ENCODE data around the gene STIP1. TPM values are rescaled to one million over a fixed set of nuclear protein-coding genes. Genes with fewer than 3 reads are reported as not detected.

The STIP1 gene
- total RNA-seq, 1 experiment from 2014 or later: 297 TPM

DNA sequence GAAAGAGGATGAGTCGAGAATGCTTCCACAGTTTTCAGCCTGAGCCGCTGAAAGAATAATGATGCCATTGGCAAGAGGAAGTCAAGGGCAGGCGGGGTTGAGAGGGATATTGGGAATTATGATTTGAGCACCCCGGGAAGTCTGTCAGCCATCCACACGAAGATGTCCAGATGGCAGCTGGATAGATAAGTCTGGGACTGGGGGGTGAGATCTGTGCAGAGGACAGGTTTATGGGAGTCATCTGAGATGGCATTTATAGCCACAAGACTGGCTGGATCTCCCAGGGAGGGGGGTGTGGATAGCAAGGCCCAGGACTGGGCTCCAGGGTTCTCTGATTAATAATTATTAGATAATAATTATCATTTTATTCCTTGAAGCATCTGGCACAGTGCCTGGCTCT lies 5.1 kb upstream of the STIP1 start:
- Histone ChIP-seq H3K27me3 (replicated peaks; ENCODE audit: control insufficient read depth, insufficient read depth, low read length) (no peaks in the 10 kb centered on the region), H3K9me3 (no peaks in the 10 kb centered on the region), H3K4me1 (peaks cover 13% of the 10 kb centered on the region), H3K4me3 (ENCODE audit: low read depth, low read length) (no peak overlapping the region), H3K36me3 (ENCODE audit: control insufficient read depth, insufficient read depth, low read length) (no peaks in the 10 kb centered on the region)
- no TSS peak for BruUV-seq (replicated peaks)
- no peak for DNase-seq
- Mint-ChIP-seq H3K27me3 (ENCODE audit: insufficient read depth, unreplicated experiment) (no peaks in the 10 kb centered on the region), H3K4me3 (ENCODE audit: unreplicated experiment) (no peak overlapping the region), H3K4me1 (ENCODE audit: low read depth, unreplicated experiment) (peaks cover 12% of the 10 kb centered on the region), H3K27ac (ENCODE audit: unreplicated experiment) (peak overlapping the region; percentile 50), H3K9me3 (ENCODE audit: unreplicated experiment) (no peaks in the 10 kb centered on the region), H3K36me3 (ENCODE audit: insufficient read depth, unreplicated experiment) (peaks cover 35% of the 10 kb centered on the region)
- intact Hi-C loops (cut with micrococcal nuclease; ENCODE audit: unreplicated experiment): no loop called here
- TF ChIP-seq, protein P1, sequence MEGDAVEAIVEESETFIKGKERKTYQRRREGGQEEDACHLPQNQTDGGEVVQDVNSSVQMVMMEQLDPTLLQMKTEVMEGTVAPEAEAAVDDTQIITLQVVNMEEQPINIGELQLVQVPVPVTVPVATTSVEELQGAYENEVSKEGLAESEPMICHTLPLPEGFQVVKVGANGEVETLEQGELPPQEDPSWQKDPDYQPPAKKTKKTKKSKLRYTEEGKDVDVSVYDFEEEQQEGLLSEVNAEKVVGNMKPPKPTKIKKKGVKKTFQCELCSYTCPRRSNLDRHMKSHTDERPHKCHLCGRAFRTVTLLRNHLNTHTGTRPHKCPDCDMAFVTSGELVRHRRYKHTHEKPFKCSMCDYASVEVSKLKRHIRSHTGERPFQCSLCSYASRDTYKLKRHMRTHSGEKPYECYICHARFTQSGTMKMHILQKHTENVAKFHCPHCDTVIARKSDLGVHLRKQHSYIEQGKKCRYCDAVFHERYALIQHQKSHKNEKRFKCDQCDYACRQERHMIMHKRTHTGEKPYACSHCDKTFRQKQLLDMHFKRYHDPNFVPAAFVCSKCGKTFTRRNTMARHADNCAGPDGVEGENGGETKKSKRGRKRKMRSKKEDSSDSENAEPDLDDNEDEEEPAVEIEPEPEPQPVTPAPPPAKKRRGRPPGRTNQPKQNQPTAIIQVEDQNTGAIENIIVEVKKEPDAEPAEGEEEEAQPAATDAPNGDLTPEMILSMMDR (IDR thresholded peaks at IDR 0.05; ENCODE audit: insufficient read depth in 1 of 2, low read depth in 1 of 2, low read length in 1 of 2, severe bottlenecking in 1 of 2, unreplicated experiment in 1 of 2): no peak
- POLR2A ChIA-PET: interaction anchor here (0.6 kb wide), 1 partner anchor 11 kb away, joined by 3 read pairs; no protein-coding TSS in a partner anchor
- CTCF ChIA-PET: no interaction called here

- no peaks in the 10 kb centered on the region for H3K27me3 ChIP-seq (replicated peaks; ENCODE audit: control insufficient read depth, insufficient read depth, low read length)
- TF ChIP-seq, protein P1 (IDR thresholded peaks at IDR 0.05; ENCODE audit: insufficient read depth in 1 of 2, low read depth in 1 of 2, low read length in 1 of 2, severe bottlenecking in 1 of 2, unreplicated experiment in 1 of 2): no peak
- H3K9me3 ChIP-seq: no peaks in the 10 kb centered on the region
- no peak overlapping the region for H3K4me3 ChIP-seq (ENCODE audit: low read depth, low read length)
- POLR2A ChIA-PET: interaction anchor here (0.6 kb wide), 2 partner anchors 11 to 59 kb away, joined by 3 read pairs; partner anchors contain the start of gene FKBP2
- peak; percentile 68 to 82 for DNase-seq
- intact Hi-C loops (cut with micrococcal nuclease; ENCODE audit: unreplicated experiment): no loop called here
- CTCF ChIA-PET: interaction anchor here (0.9 kb wide), 1 partner anchor 25 kb away, joined by 3 read pairs; the partner anchor contains the start of gene FERMT3
- no TSS peak for BruUV-seq (replicated peaks)
- H3K4me1 ChIP-seq: peaks cover 13% of the 10 kb centered on the region
- Mint-ChIP-seq H3K27ac (ENCODE audit: unreplicated experiment) (peak overlapping the region; percentile 50), H3K4me3 (ENCODE audit: unreplicated experiment) (peak overlapping the region; percentile 40), H3K9me3 (ENCODE audit: unreplicated experiment) (no peaks in the 10 kb centered on the region), H3K36me3 (ENCODE audit: insufficient read depth, unreplicated experiment) (peaks cover 39% of the 10 kb centered on the region), H3K4me1 (ENCODE audit: low read depth, unreplicated experiment) (peaks cover 12% of the 10 kb centered on the region), H3K27me3 (ENCODE audit: insufficient read depth, unreplicated experiment) (no peaks in the 10 kb centered on the region)
- H3K36me3 ChIP-seq (ENCODE audit: control insufficient read depth, insufficient read depth, low read length): no peaks in the 10 kb centered on the region
Measured at GRCh38 chr11:64181506-64182411, 4.2 kb upstream of the STIP1 start.

- Histone ChIP-seq H3K9me3 (no peaks in the 10 kb centered on the region), H3K4me3 (ENCODE audit: low read depth, low read length) (peak overlapping the region; percentile 55), H3K36me3 (ENCODE audit: control insufficient read depth, insufficient read depth, low read length) (no peaks in the 10 kb centered on the region; the same call in 1 of the 2 replicates), H3K4me1 (peaks cover 16% of the 10 kb centered on the region), H3K27me3 (replicated peaks; ENCODE audit: control insufficient read depth, insufficient read depth, low read length) (no peaks in the 10 kb centered on the region)
- intact Hi-C loops (cut with micrococcal nuclease; ENCODE audit: unreplicated experiment): no loop called here
- TF ChIP-seq, protein P1 (IDR thresholded peaks at IDR 0.05; ENCODE audit: insufficient read depth in 1 of 2, low read depth in 1 of 2, low read length in 1 of 2, severe bottlenecking in 1 of 2, unreplicated experiment in 1 of 2): no peak
- ChIA-PET CTCF (interaction anchor here (3.1 kb wide), 1 partner anchor 18 kb away, joined by 19 read pairs; the partner anchor contains the start of gene MACROD1), POLR2A (interaction anchor here (0.7 kb wide), 1 partner anchor 119 kb away, joined by 11 read pairs; no protein-coding TSS in a partner anchor)
- DNase-seq: no peak
- peaks cover 39% of the 10 kb centered on the region for H3K36me3 Mint-ChIP-seq (ENCODE audit: insufficient read depth, unreplicated experiment)
- H3K4me3 Mint-ChIP-seq (ENCODE audit: unreplicated experiment): no peak overlapping the region
- no peaks in the 10 kb centered on the region for H3K27me3 Mint-ChIP-seq (ENCODE audit: insufficient read depth, unreplicated experiment)
- no peaks in the 10 kb centered on the region for H3K9me3 Mint-ChIP-seq (ENCODE audit: unreplicated experiment)
- no peak overlapping the region for H3K27ac Mint-ChIP-seq (ENCODE audit: unreplicated experiment)
- peaks cover 12% of the 10 kb centered on the region for H3K4me1 Mint-ChIP-seq (ENCODE audit: low read depth, unreplicated experiment)
- BruUV-seq (replicated peaks): no TSS peak
Measured at GRCh38 chr11:64183890-64184289, 2.1 kb upstream of the STIP1 start.

Measured in Caco-2 (cell line).